ENCODE data around the gene PSMC3. TPM values are rescaled to one million over a fixed set of nuclear protein-coding genes. Genes with fewer than 3 reads are reported as not detected.

PSMC3 gene
- total and polyA plus RNA-seq, 2 experiments from 2014 or later: 103 to 142 TPM

DNA sequence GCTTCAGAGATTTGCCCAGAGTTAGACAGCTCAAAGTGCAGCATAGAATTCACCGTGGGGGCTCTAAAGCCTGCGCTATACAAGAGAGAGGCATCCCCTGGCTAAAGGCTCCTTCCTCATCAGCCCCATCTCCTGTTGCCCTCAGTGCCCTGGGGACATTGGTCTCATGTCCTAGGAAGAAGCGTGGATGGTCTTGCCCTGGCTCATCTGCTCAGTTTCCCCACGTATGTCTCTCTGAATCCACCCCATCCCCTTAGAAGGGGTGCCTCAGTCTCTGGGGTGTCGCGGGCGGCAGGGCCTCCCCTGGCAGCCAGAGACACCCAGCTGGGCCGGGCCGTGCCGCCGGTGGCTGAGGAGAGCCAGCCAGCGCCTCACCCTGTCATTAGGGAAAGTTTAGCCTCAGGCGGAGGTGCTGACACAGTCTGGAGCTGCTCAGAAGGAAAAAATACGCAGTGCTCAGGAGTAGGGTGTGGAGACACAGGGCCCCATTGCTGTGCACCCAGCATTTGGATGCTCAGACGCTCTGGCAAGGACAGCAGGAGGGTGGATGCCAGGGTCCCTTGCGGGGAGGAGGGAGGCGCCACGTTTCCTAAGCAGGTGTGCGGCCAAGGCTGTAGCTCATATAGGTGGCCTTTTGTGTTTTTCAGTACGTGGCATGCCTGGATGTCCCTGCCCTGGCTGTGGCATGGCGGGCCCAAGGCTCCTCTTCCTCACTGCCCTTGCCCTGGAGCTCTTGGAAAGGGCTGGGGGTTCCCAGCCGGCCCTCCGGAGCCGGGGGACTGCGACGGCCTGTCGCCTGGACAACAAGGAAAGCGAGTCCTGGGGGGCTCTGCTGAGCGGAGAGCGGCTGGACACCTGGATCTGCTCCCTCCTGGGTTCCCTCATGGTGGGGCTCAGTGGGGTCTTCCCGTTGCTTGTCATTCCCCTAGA is 16.5 kb downstream of the PSMC3 start:
- DNase-seq (ENCODE audit: low spot score): no peak
- Histone ChIP-seq H3K4me1 (ENCODE audit: insufficient read depth) (peaks cover 19% of the 10 kb centered on the region), H3K79me2 (peaks cover 18% of the 10 kb centered on the region), H3K4me3 (peak overlapping the region; percentile 84), H3K4me2 (peak overlapping the region; percentile 97), H3K36me3 (replicated peaks; ENCODE audit: insufficient read depth, low read depth) (no peaks in the 10 kb centered on the region), H3K27me3 (no peaks in the 10 kb centered on the region), H3K9me3 (ENCODE audit: low read depth) (no peaks in the 10 kb centered on the region), H3K9me2 (replicated peaks; ENCODE audit: insufficient read depth) (no peaks in the 10 kb centered on the region), H3K27ac (peak overlapping the region; percentile 96), H2AFZ (no peak overlapping the region), H4K20me1 (ENCODE audit: insufficient read depth, poor library complexity, severe bottlenecking) (no peaks in the 10 kb centered on the region)
- WGBS (ENCODE audit: low lambda C conversion rate, missing lambda C conversion rate): 86% methylated on average over 29 of the region's 31 CpGs
- TF ChIP-seq, protein P1, sequence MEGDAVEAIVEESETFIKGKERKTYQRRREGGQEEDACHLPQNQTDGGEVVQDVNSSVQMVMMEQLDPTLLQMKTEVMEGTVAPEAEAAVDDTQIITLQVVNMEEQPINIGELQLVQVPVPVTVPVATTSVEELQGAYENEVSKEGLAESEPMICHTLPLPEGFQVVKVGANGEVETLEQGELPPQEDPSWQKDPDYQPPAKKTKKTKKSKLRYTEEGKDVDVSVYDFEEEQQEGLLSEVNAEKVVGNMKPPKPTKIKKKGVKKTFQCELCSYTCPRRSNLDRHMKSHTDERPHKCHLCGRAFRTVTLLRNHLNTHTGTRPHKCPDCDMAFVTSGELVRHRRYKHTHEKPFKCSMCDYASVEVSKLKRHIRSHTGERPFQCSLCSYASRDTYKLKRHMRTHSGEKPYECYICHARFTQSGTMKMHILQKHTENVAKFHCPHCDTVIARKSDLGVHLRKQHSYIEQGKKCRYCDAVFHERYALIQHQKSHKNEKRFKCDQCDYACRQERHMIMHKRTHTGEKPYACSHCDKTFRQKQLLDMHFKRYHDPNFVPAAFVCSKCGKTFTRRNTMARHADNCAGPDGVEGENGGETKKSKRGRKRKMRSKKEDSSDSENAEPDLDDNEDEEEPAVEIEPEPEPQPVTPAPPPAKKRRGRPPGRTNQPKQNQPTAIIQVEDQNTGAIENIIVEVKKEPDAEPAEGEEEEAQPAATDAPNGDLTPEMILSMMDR (IDR thresholded peaks at IDR 0.05; ENCODE audit: poor library complexity): no peak
- TF ChIP-seq EZH2phosphoT487 (IDR thresholded peaks at IDR 0.05; ENCODE audit: low read depth, severe bottlenecking, unreplicated experiment) (no peak), EZH2 (IDR thresholded peaks at IDR 0.05; ENCODE audit: borderline replicate concordance) (no peak)

DNA sequence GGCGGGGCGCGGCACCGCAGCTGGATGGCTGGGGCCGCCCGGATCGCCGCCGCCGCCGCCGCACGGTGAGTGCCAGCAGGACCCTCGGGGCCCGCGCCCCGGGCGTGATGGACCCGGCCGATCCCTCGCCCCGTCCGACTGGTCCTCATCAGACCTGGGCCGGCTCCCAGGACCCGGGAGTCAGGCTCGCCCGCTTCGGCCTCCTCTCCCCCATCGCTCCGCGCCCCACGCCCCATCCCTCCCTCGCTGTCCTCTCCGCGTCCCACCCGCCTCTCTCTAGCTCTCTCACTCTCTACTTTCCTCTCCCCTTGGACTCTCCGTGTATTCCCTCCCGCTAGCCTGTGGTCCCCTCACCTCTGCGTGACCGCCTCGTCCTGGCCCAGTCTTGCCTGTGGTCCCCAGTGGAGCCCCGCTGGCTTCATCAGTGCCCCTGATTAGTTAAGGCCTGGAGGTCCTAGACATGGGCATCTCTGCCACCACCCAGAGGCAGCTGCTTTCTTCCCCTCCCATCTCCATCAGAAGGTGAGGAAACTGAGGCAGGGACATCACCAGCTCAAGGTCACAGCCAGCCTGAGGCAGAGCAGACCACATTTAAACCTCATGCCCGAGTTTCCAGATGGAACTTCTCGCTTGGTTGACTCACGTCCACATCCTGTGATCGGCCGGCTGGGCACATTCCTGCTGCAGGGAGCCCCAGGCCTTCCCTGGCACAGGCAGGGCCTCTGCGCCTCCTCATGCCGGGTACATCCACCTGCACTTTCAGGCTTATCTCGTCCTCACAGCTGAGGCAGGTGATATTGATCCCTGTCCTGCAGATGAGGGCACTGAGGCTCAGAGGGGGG is 17.4 kb downstream of the PSMC3 start:
- peaks cover 18% of the 10 kb centered on the region for H3K79me2 ChIP-seq
- peak; percentile 71 for DNase-seq (ENCODE audit: low spot score)
- H3K9me2 ChIP-seq (replicated peaks; ENCODE audit: insufficient read depth): no peaks in the 10 kb centered on the region
- H3K27ac ChIP-seq: peak overlapping the region; percentile 96
- H2AFZ ChIP-seq: peak overlapping the region; percentile 91
- H4K20me1 ChIP-seq (ENCODE audit: insufficient read depth, poor library complexity, severe bottlenecking): no peaks in the 10 kb centered on the region
- H3K36me3 ChIP-seq (replicated peaks; ENCODE audit: insufficient read depth, low read depth): no peaks in the 10 kb centered on the region
- peak overlapping the region; percentile 84 for H3K4me3 ChIP-seq
- WGBS (ENCODE audit: low lambda C conversion rate, missing lambda C conversion rate): 15% methylated on average over 13 of the region's 50 CpGs
- no peaks in the 10 kb centered on the region for H3K27me3 ChIP-seq
- peak overlapping the region; percentile 97 for H3K4me2 ChIP-seq
- no peak for TF ChIP-seq EZH2 (IDR thresholded peaks at IDR 0.05; ENCODE audit: borderline replicate concordance)
- TF ChIP-seq, protein P1 (IDR thresholded peaks at IDR 0.05; ENCODE audit: poor library complexity): no peak
- TF ChIP-seq EZH2phosphoT487 (IDR thresholded peaks at IDR 0.05; ENCODE audit: low read depth, severe bottlenecking, unreplicated experiment): no peak
- H3K9me3 ChIP-seq (ENCODE audit: low read depth): no peaks in the 10 kb centered on the region
- peaks cover 19% of the 10 kb centered on the region for H3K4me1 ChIP-seq (ENCODE audit: insufficient read depth)

DNA sequence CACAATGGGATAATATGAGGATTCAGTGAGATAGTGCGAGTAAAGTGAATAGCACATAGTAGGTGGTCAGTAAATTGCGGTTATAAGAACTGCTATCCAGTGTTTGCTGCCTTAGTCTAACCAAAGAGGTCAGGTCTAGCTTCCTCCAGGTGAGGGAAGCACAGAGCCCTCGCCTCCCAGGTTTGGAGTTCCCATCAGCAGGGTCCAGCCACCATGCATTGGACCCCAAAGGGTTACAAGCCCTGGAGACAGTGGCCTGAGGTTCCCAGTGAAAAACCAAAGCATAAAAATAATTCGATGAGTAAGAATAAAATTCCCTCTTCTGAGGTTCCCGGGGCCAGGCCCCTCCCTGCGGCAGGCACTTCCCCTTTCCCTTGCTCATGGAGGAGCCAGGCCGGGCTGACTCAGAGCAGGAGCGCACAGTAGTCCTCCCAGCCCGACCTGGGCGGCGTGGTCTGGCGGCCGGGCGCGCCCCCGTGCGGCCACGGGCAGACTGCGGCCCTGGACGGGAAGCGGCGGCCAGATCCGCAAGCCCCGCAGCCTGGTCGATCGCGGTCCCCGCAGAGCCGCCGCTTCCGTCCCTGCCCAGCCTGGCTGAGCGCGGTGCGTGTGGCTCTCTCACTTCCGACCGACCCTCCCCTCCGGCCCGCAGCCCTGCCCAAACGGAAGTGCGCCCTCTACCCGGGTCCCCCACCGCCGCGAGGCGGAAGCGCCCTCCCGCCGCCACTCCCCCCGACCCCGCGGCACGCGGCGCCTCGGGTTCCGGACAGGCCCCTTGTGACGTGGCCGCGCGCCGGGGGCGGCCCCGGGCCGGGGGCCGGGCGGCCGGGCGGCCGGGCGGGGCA is 18.3 kb downstream of the PSMC3 start, which contains the start of gene SLC39A13:
SLC39A13 (plus strand) TSS at position 845 of the 845 bp plus-strand sequence. CDS start 1,505 bp downstream, outside the sequence.
- 12% methylated on average over 10 of the region's 70 CpGs for WGBS (ENCODE audit: low lambda C conversion rate, missing lambda C conversion rate)
- Histone ChIP-seq H4K20me1 (ENCODE audit: insufficient read depth, poor library complexity, severe bottlenecking) (no peaks in the 10 kb centered on the region), H3K79me2 (peaks cover 18% of the 10 kb centered on the region), H3K27me3 (no peaks in the 10 kb centered on the region), H3K4me1 (ENCODE audit: insufficient read depth) (peaks cover 19% of the 10 kb centered on the region), H2AFZ (peak within 1 kb of the TSS; percentile 91), H3K4me3 (peak within 1 kb of the TSS; percentile 84), H3K9me2 (replicated peaks; ENCODE audit: insufficient read depth) (no peaks in the 10 kb centered on the region), H3K27ac (peak within 1 kb of the TSS; percentile 96), H3K9me3 (ENCODE audit: low read depth) (no peaks in the 10 kb centered on the region), H3K36me3 (replicated peaks; ENCODE audit: insufficient read depth, low read depth) (no peaks in the 10 kb centered on the region), H3K4me2 (peak within 1 kb of the TSS; percentile 97)
- DNase-seq (ENCODE audit: low spot score): peak; percentile 97
- TF ChIP-seq, protein P1 (IDR thresholded peaks at IDR 0.05; ENCODE audit: poor library complexity): peak; percentile 75
- TF ChIP-seq EZH2 (IDR thresholded peaks at IDR 0.05; ENCODE audit: borderline replicate concordance): no peak
